Measurements from ENCODE around the gene PIK3C2A. TPM values are rescaled to one million over a fixed set of nuclear protein-coding genes. Genes with fewer than 3 reads are reported as not detected.

PIK3C2A gene
- total RNA-seq, 2 donors from 2014 or later = 33.0 to 42.0 TPM

GRCh38 chr11:17206463-17206862 lies 1.3 kb downstream of the PIK3C2A start:
- no peaks in the 10 kb centered on the region for H3K36me3 Mint-ChIP-seq (ENCODE audit: low read depth)
- peak overlapping the region; percentile 95 for H3K27ac Mint-ChIP-seq
- DNase-seq (no peak), ATAC-seq (no peak)
- no peaks in the 10 kb centered on the region for H3K27me3 Mint-ChIP-seq
- H3K4me3 Mint-ChIP-seq = peak overlapping the region; percentile 95
- H3K9me3 ChIP-seq (ENCODE audit: control insufficient read depth, low read length, poor library complexity, severe bottlenecking) = no peaks in the 10 kb centered on the region
- peaks cover 26% of the 10 kb centered on the region for H3K4me1 Mint-ChIP-seq

DNA sequence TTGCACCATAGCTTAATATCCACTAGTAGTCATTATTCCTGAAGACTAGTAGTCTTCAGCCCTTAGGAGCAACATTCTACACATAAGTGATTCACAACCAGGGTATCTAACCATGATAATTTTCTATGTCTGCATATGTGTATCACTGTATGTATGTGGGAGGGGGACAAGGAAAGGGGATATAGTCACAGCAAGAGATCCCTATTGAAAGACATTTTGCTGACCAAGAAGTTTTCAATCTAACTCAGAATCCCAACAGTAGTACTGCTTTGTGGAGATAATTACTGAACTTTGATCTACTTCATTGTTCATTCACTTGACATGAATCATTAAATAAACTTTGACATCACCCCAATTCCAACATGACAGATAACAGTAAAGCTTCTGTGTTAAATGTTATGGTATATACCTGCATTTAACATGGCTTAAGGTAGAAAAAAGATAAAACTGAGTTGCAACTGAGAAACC lies 10.3 kb downstream of the PIK3C2A start:
- H3K4me1 Mint-ChIP-seq = peaks cover 12% of the 10 kb centered on the region
- H3K36me3 Mint-ChIP-seq (ENCODE audit: low read depth) = peaks cover 2% of the 10 kb centered on the region
- H3K4me3 Mint-ChIP-seq = no peak overlapping the region
- DNase-seq = no peak
- H3K27me3 Mint-ChIP-seq = no peaks in the 10 kb centered on the region
- H3K27ac Mint-ChIP-seq = no peak overlapping the region
- no peak for ATAC-seq
- H3K9me3 ChIP-seq (ENCODE audit: control insufficient read depth, low read length, poor library complexity, severe bottlenecking) = no peaks in the 10 kb centered on the region

DNA sequence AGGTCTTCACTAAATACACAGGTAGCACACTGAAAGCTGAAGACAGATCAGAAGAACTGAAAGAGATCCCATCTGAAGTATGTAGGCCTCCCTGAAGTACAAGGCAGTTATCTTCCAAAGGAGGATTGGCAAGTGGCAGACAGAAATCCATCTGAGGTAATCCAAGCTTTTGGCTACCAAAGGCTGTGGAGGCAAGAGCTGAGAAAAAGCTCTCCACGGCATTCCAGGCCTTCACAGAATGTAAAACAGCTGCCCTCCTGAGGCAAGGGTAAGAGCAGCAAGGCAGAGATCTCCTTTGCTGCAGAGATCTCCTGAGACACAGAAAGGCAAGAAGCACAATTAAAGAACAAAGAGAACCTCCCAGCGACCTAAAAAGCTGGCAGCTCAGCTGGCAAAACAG lies 19.1 kb downstream of the PIK3C2A start:
- DNase-seq = no peak
- ATAC-seq = no peak
- H3K27ac Mint-ChIP-seq = no peak overlapping the region
- H3K27me3 Mint-ChIP-seq = no peaks in the 10 kb centered on the region
- no peaks in the 10 kb centered on the region for H3K9me3 ChIP-seq (ENCODE audit: control insufficient read depth, low read length, poor library complexity, severe bottlenecking)
- H3K36me3 Mint-ChIP-seq (ENCODE audit: low read depth) = peaks cover 3% of the 10 kb centered on the region
- no peak overlapping the region for H3K4me3 Mint-ChIP-seq
- peaks cover 20% of the 10 kb centered on the region for H3K4me1 Mint-ChIP-seq

DNA sequence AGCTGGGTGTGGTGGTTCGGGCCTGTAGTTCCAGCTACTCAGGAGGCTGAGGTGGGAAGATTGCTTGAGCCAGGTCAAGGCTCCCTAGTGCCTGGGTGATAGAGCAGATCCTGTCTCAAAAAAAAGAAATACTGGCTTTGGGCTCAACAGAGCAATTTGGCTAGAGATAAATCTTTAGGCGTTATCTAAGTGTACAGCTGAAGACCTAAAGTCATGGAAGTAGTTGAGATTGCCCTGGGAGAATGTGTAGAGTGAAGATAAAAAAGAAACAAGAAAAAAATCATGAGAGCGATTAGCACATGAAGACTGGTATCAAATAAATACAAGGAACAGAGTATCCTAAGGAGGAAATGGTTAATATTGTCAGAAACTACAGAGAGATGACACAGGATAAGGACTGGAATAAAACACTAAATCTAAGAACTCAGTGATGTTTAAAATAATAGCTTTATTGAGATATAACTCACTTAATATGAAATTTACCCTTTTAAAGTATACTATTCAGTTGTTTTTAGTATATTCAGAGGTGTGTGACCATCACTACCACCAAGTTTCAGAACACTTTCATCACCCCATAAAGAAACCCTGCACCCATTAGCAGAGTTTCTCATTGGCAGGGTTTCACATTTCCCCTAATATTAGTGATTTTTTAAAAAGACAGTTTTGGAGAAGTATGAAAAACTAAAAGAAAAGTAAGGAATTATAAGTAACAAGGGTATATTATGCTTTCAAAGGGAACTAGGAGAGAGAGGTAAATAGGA lies 20.7 kb downstream of the PIK3C2A start:
- H3K9me3 ChIP-seq (ENCODE audit: control insufficient read depth, low read length, poor library complexity, severe bottlenecking) = no peaks in the 10 kb centered on the region
- Mint-ChIP-seq H3K4me1 (peaks cover 20% of the 10 kb centered on the region), H3K27me3 (no peaks in the 10 kb centered on the region), H3K36me3 (ENCODE audit: low read depth) (peaks cover 3% of the 10 kb centered on the region), H3K27ac (peak overlapping the region; percentile 30), H3K4me3 (no peak overlapping the region)
- DNase-seq (no peak), ATAC-seq (no peak)

GRCh38 chr11:17185938-17186337 lies 21.8 kb downstream of the PIK3C2A start:
- Mint-ChIP-seq H3K27ac (peak overlapping the region; percentile 54), H3K4me3 (no peak overlapping the region), H3K36me3 (ENCODE audit: low read depth) (peaks cover 3% of the 10 kb centered on the region), H3K4me1 (peaks cover 20% of the 10 kb centered on the region), H3K27me3 (no peaks in the 10 kb centered on the region)
- DNase-seq (no peak), ATAC-seq (no peak)
- no peaks in the 10 kb centered on the region for H3K9me3 ChIP-seq (ENCODE audit: control insufficient read depth, low read length, poor library complexity, severe bottlenecking)

GRCh38 chr11:17184882-17185587 lies 22.8 kb downstream of the PIK3C2A start:
- H3K4me3 Mint-ChIP-seq = no peak overlapping the region
- H3K36me3 Mint-ChIP-seq (ENCODE audit: low read depth) = peaks cover 3% of the 10 kb centered on the region
- ATAC-seq (no peak), DNase-seq (no peak)
- no peak overlapping the region for H3K27ac Mint-ChIP-seq
- H3K9me3 ChIP-seq (ENCODE audit: control insufficient read depth, low read length, poor library complexity, severe bottlenecking) = no peaks in the 10 kb centered on the region
- no peaks in the 10 kb centered on the region for H3K27me3 Mint-ChIP-seq
- peaks cover 20% of the 10 kb centered on the region for H3K4me1 Mint-ChIP-seq

DNA sequence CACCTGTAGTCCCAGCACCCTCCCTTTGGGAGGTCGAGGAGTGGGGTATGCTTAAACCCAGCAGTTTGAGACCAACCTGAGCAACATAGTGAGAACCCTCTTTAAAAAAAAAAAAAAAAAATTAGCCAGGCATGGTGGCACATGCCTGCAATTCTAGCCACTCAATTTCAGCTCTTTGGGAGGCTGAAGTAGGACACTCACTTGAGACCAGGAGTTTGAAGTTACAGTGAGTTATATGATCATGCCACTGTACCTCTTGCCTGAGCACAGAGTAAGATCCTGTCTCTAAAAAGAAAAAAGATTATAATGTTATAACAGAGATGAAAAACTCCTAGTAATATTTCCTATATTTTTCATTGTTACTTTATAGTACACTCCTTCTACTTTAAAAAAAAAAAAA lies 23.9 kb downstream of the PIK3C2A start:
- Mint-ChIP-seq H3K27ac (no peak overlapping the region), H3K36me3 (ENCODE audit: low read depth) (peaks cover 3% of the 10 kb centered on the region), H3K4me1 (peaks cover 20% of the 10 kb centered on the region), H3K27me3 (no peaks in the 10 kb centered on the region), H3K4me3 (no peak overlapping the region)
- no peaks in the 10 kb centered on the region for H3K9me3 ChIP-seq (ENCODE audit: control insufficient read depth, low read length, poor library complexity, severe bottlenecking)
- ATAC-seq = no peak
- DNase-seq = no peak

DNA sequence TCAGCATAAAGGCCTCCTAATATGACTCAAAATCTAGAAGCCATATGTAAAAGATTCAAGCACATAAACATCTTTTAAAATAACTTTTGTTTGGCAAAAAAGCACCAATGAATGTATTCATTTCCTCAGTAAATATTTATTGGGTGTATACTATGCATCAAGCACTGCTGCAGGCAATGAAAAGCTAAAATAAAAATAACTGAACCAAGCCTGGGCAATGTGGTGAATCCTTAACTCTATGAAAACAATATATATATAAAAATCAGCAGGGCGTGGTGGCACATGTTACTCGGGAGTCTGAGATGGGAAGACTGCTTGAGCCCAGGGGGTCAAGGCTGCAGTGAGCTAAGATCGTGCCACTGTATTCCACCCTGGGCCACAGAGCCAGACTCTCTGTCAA lies 27.8 kb downstream of the PIK3C2A start:
- H3K27ac Mint-ChIP-seq = no peak overlapping the region
- DNase-seq (no peak), ATAC-seq (no peak)
- H3K9me3 ChIP-seq (ENCODE audit: control insufficient read depth, low read length, poor library complexity, severe bottlenecking) = no peaks in the 10 kb centered on the region
- H3K27me3 Mint-ChIP-seq = no peaks in the 10 kb centered on the region
- H3K4me1 Mint-ChIP-seq = no peaks in the 10 kb centered on the region
- no peaks in the 10 kb centered on the region for H3K36me3 Mint-ChIP-seq (ENCODE audit: low read depth)
- no peak overlapping the region for H3K4me3 Mint-ChIP-seq

- peaks cover 9% of the 10 kb centered on the region for H3K4me1 Mint-ChIP-seq
These were observed 34.5 kb downstream of the PIK3C2A start for GRCh38 chr11:17173332-17173731.

DNA sequence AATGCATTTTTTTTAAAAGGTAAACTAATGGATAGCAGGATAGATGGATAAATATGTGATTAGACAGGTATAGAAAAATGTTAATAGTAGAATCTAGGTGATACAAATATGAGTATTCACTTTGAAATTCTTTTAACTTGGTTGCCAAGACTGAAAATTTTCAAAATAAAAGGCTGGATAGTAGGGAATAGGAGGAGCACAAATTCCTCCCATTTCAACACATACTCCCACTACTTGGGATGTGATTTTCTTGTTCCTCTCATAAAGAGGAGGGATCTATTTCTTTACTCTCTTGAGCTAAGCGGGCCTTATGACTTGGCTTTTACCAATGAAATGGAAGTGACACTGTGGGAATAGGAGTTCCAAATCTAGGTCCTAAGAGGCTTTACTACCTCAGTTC lies 35.9 kb downstream of the PIK3C2A start:
- no peak for DNase-seq
- Mint-ChIP-seq H3K27me3 (no peaks in the 10 kb centered on the region), H3K27ac (no peak overlapping the region), H3K36me3 (ENCODE audit: low read depth) (peaks cover 6% of the 10 kb centered on the region), H3K4me3 (no peak overlapping the region), H3K4me1 (peaks cover 10% of the 10 kb centered on the region)
- no peak for ATAC-seq
- H3K9me3 ChIP-seq (ENCODE audit: control insufficient read depth, low read length, poor library complexity, severe bottlenecking) = no peaks in the 10 kb centered on the region

More at GRCh38 chr11:17173332-17173731, 34.5 kb downstream of the PIK3C2A start:
- peaks cover 4% of the 10 kb centered on the region for H3K36me3 Mint-ChIP-seq (ENCODE audit: low read depth)
- ATAC-seq (no peak), DNase-seq (no peak)
- H3K27ac Mint-ChIP-seq = no peak overlapping the region
- H3K4me3 Mint-ChIP-seq = no peak overlapping the region
- H3K27me3 Mint-ChIP-seq = no peaks in the 10 kb centered on the region
- no peaks in the 10 kb centered on the region for H3K9me3 ChIP-seq (ENCODE audit: control insufficient read depth, low read length, poor library complexity, severe bottlenecking)

GRCh38 chr11:17171343-17171742 lies 36.4 kb downstream of the PIK3C2A start:
- peaks cover 6% of the 10 kb centered on the region for H3K36me3 Mint-ChIP-seq (ENCODE audit: low read depth)
- H3K27ac Mint-ChIP-seq = no peak overlapping the region
- no peak for DNase-seq
- no peak overlapping the region for H3K4me3 Mint-ChIP-seq
- peaks cover 10% of the 10 kb centered on the region for H3K4me1 Mint-ChIP-seq
- H3K9me3 ChIP-seq (ENCODE audit: control insufficient read depth, low read length, poor library complexity, severe bottlenecking) = no peaks in the 10 kb centered on the region
- H3K27me3 Mint-ChIP-seq = no peaks in the 10 kb centered on the region
- no peak for ATAC-seq

- peaks cover 6% of the 10 kb centered on the region for H3K36me3 Mint-ChIP-seq (ENCODE audit: low read depth)
These were observed 37.9 kb downstream of the PIK3C2A start for GRCh38 chr11:17169876-17170275.

DNA sequence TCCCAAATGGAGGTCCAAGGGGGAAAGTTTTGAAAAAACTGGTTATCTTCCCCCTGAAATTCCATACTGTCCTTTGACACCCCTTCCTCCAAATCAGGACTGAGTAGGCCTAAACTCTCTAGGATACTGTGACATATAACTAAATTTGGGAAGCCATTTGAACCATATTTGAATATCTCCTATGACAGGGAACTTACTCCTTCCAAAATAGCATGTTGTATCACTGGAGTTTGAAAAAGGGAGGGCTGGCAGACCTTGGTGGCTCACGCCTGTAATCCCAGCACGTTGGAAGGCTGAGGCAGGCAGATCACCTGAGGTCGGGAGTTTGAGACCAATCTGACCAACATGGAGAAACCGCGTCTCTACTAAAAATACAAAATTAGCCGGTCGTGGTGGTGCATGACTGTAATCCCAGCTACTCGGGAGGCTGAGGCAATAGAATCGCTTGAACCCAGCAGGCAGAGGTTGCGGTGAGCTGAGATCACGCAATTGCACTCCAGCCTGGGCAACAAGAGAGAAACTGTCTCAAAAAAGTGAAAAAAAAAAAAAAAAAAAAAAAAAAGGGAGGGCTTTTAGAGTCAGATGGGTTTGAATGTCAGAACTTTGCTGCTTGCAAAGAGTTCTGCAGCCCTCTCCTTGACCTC lies 42.4 kb downstream of the PIK3C2A start:
- H3K27me3 Mint-ChIP-seq = no peaks in the 10 kb centered on the region
- H3K27ac Mint-ChIP-seq = no peak overlapping the region
- DNase-seq (no peak), ATAC-seq (no peak)
- H3K4me3 Mint-ChIP-seq = no peak overlapping the region
- peaks cover 8% of the 10 kb centered on the region for H3K36me3 Mint-ChIP-seq (ENCODE audit: low read depth)
- H3K4me1 Mint-ChIP-seq = peaks cover 29% of the 10 kb centered on the region
- H3K9me3 ChIP-seq (ENCODE audit: control insufficient read depth, low read length, poor library complexity, severe bottlenecking) = no peaks in the 10 kb centered on the region

More at GRCh38 chr11:17169876-17170275, 37.9 kb downstream of the PIK3C2A start:
- H3K27ac Mint-ChIP-seq = no peak overlapping the region
- peaks cover 14% of the 10 kb centered on the region for H3K4me1 Mint-ChIP-seq
- no peaks in the 10 kb centered on the region for H3K9me3 ChIP-seq (ENCODE audit: control insufficient read depth, low read length, poor library complexity, severe bottlenecking)
- H3K4me3 Mint-ChIP-seq = no peak overlapping the region
- no peak for DNase-seq
- no peak for ATAC-seq
- no peaks in the 10 kb centered on the region for H3K27me3 Mint-ChIP-seq
